Uterus (tissue), 4 donors: ENCODE data around the gene PRR27. TPM values are rescaled to one million over a fixed set of nuclear protein-coding genes. Genes with fewer than 3 reads are reported as not detected.

ENCODE experiments used
- DNase-seq, 2 donors: peaks; one replicate each; pipeline ENCODE4 v3.0.0-alpha.2; 2019 to 2020
- H3K27ac ChIP-seq, 2 donors: fragments of 200-600 bp; sonication (generic); 1 replicate in 1 of 2; 2 replicates in 1 of 2; pipeline ENCODE4 v1.5.1; 2016 to 2018
- H3K27me3 ChIP-seq, 2 donors: fragments of 200-600 bp; sonication (generic); one replicate each; pipeline ENCODE4 v1.5.1; 2018 to 2019; ENCODE audit warnings: control low read depth in 1 of 2
- H3K36me3 ChIP-seq, 2 donors: fragments of 200-600 bp; sonication (generic); one replicate each; pipeline ENCODE4 v1.5.1; 2019; ENCODE audit warnings: control low read depth in 1 of 2
- H3K4me1 ChIP-seq, 2 donors: fragments of 200-600 bp; sonication (generic); one replicate each; pipeline ENCODE4 v1.5.1; 2018 to 2019; ENCODE audit warnings: control low read depth in 1 of 2
- H3K4me3 ChIP-seq, 2 donors: fragments of 200-600 bp; sonication (generic); 1 replicate in 1 of 2; 2 replicates in 1 of 2; pipeline ENCODE4 v1.5.1; 2018 to 2019; ENCODE audit warnings: mild to moderate bottlenecking in 1 of 2
- H3K9me3 ChIP-seq, 2 donors: fragments of 200-600 bp; sonication (generic); one replicate each; pipeline ENCODE4 v1.5.1; 2019; ENCODE audit warnings: control low read depth in 1 of 2
- CTCF ChIP-seq, 4 experiments: fragments of 200-600 bp in 2 of 4; fragments of 450-650 bp in 2 of 4; sonication (generic) in 2 of 4; IDR thresholded peaks; one replicate each; pipeline ENCODE4 v1.5.1; 2016 to 2019; ENCODE audit warnings: antibody characterized with exemption in 4 of 4, mild to moderate bottlenecking in 2 of 4, moderate library complexity in 1 of 4
- POLR2A ChIP-seq, 2 donors: fragments of 450-650 bp; IDR thresholded peaks; one replicate each; pipeline ENCODE4 v1.6.1; 2016; ENCODE audit warnings: antibody characterized with exemption in 2 of 2, mild to moderate bottlenecking in 1 of 2, moderate library complexity in 1 of 2
- intact Hi-C: fragments of 100-400 bp; cut with DNase I; formaldehyde crosslinking; loops from one replicate; pipeline ENCODE4 v1.15.1; 2023; ENCODE audit warnings: low total_unique reads
- total RNA-seq, 4 donors: library from RNA; depleted of rRNA in 3 of 4; stranded (reverse); fragments of >200 nt in 3 of 4; gene quantifications; one replicate each; pipeline versions ENCODE4 v1.1.0 to v1.2.4, GENCODE V29; 2014 to 2023
- donor health status: DM: yes; HTN: yes; CAD: no.

PRR27 gene
- total RNA-seq, 4 donors from 2014 or later, result not detected

GRCh38 chr4:70177090-70177489, 23.1 kb downstream of the PRR27 start:
- Histone ChIP-seq H3K27ac (no peak overlapping the region), H3K27me3 (no peaks in the 10 kb centered on the region), H3K36me3 (no peaks in the 10 kb centered on the region), H3K4me1 (no peaks in the 10 kb centered on the region), H3K4me3 (no peak overlapping the region), H3K9me3 (no peaks in the 10 kb centered on the region)
- no peak for TF ChIP-seq POLR2A (IDR thresholded peaks at IDR 0.05)
- TF ChIP-seq CTCF (IDR thresholded peaks at IDR 0.05), result no peak
- intact Hi-C loops, result no loop called here
- no peak for DNase-seq

GRCh38 chr4:70178075-70178660, 24.1 kb downstream of the PRR27 start:
- Histone ChIP-seq H3K27me3 (no peaks in the 10 kb centered on the region), H3K9me3 (no peaks in the 10 kb centered on the region), H3K27ac (no peak overlapping the region), H3K4me1 (no peaks in the 10 kb centered on the region), H3K36me3 (no peaks in the 10 kb centered on the region), H3K4me3 (no peak overlapping the region)
- TF ChIP-seq CTCF (IDR thresholded peaks at IDR 0.05), result no peak
- TF ChIP-seq POLR2A (IDR thresholded peaks at IDR 0.05), result no peak
- intact Hi-C loops, result no loop called here
- DNase-seq, result no peak

- Histone ChIP-seq H3K4me1 (no peaks in the 10 kb centered on the region), H3K4me3 (no peak overlapping the region), H3K27me3 (no peaks in the 10 kb centered on the region), H3K36me3 (no peaks in the 10 kb centered on the region), H3K27ac (no peak overlapping the region), H3K9me3 (no peaks in the 10 kb centered on the region)
- no peak for TF ChIP-seq CTCF (IDR thresholded peaks at IDR 0.05)
- TF ChIP-seq POLR2A (IDR thresholded peaks at IDR 0.05), result no peak
- no peak for DNase-seq
- intact Hi-C loops, result no loop called here
Observed at GRCh38 chr4:70179811-70180210, 25.8 kb downstream of the PRR27 start.

GRCh38 chr4:70181864-70182263, 27.8 kb downstream of the PRR27 start:
- H3K4me3 ChIP-seq, result no peak overlapping the region
- DNase-seq, result no peak
- no peaks in the 10 kb centered on the region for H3K36me3 ChIP-seq
- no peaks in the 10 kb centered on the region for H3K9me3 ChIP-seq
- no peak for TF ChIP-seq POLR2A (IDR thresholded peaks at IDR 0.05)
- TF ChIP-seq CTCF (IDR thresholded peaks at IDR 0.05), result no peak
- intact Hi-C loops, result no loop called here
- no peaks in the 10 kb centered on the region for H3K4me1 ChIP-seq
- H3K27ac ChIP-seq, result no peak overlapping the region
- H3K27me3 ChIP-seq, result no peaks in the 10 kb centered on the region

- no peak overlapping the region for H3K4me3 ChIP-seq
- TF ChIP-seq CTCF (IDR thresholded peaks at IDR 0.05) (no peak), POLR2A (IDR thresholded peaks at IDR 0.05) (no peak)
- intact Hi-C loops, result no loop called here
Observed at GRCh38 chr4:70182517-70183167, 28.6 kb downstream of the PRR27 start.

More at GRCh38 chr4:70182517-70183167, 28.6 kb downstream of the PRR27 start:
- DNase-seq, result no peak
- H3K27me3 ChIP-seq, result no peaks in the 10 kb centered on the region
- no peaks in the 10 kb centered on the region for H3K36me3 ChIP-seq
- H3K4me1 ChIP-seq, result no peaks in the 10 kb centered on the region
- H3K9me3 ChIP-seq, result no peaks in the 10 kb centered on the region
- H3K27ac ChIP-seq, result no peak overlapping the region
